ENCODE data around the gene PGAM1. TPM values are rescaled to one million over a fixed set of nuclear protein-coding genes. Genes with fewer than 3 reads are reported as not detected.

Gene PGAM1
- total and polyA plus RNA-seq, 7 donors = 36.2 to 186 (median 47.2) TPM

DNA sequence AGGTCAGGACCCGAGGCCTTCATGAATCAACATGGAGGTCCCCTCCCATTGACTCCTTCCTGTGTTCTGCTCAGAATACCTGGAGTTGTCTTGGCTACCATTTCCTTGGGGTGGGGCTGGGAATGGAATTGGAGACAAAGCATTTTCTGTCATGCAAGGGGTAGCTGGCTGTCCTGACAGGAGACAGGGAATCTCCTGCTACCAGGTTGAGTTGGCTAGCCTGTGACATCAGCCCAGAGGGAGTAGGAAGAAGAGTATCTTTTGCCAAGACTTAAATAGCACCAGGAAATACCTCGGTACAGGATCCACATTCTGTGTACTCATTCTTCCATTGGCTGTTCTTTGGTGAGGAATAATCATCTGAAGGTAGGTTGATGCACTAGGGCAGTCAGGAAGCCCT lies 24.8 kb downstream of the PGAM1 start:
- H3K9me3 ChIP-seq = no peaks in the 10 kb centered on the region
- DNase-seq (no peak), ATAC-seq (no peak)
- peaks cover 23% of the 10 kb centered on the region for H3K4me1 ChIP-seq
- no peaks in the 10 kb centered on the region for H3K27me3 ChIP-seq (ENCODE audit: insufficient read depth in 3 of 3, low read length in 2 of 3)
- intact Hi-C loops (cut with DNase I) = no loop called here
- no peak overlapping the region for H3K27ac ChIP-seq
- H3K4me3 ChIP-seq = no peak overlapping the region
- TF ChIP-seq, protein P1, sequence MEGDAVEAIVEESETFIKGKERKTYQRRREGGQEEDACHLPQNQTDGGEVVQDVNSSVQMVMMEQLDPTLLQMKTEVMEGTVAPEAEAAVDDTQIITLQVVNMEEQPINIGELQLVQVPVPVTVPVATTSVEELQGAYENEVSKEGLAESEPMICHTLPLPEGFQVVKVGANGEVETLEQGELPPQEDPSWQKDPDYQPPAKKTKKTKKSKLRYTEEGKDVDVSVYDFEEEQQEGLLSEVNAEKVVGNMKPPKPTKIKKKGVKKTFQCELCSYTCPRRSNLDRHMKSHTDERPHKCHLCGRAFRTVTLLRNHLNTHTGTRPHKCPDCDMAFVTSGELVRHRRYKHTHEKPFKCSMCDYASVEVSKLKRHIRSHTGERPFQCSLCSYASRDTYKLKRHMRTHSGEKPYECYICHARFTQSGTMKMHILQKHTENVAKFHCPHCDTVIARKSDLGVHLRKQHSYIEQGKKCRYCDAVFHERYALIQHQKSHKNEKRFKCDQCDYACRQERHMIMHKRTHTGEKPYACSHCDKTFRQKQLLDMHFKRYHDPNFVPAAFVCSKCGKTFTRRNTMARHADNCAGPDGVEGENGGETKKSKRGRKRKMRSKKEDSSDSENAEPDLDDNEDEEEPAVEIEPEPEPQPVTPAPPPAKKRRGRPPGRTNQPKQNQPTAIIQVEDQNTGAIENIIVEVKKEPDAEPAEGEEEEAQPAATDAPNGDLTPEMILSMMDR (IDR thresholded peaks at IDR 0.05) = no peak
- WGBS, 3 donors = 38 to 51% (median 47%) methylated on average over 2 of the region's 2 CpGs
- H3K36me3 ChIP-seq (ENCODE audit: insufficient read depth in 1 of 2, low read depth in 1 of 2) = peaks cover 3 to 35% of the 10 kb centered on the region in 2 donors

DNA sequence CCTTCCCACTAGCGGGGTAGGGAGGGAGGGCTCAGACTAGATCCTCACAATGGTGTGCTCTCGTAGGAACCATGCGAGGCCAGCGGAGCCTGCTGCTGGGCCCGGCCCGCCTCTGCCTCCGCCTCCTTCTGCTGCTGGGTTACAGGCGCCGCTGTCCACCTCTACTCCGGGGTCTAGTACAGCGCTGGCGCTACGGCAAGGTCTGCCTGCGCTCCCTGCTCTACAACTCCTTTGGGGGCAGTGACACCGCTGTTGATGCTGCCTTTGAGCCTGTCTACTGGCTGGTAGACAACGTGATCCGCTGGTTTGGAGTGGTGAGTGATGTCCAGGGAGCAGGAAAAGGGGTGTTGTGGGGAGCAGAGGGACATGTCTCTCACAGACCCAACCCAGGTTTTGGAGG lies 25.6 kb downstream of the PGAM1 start:
- intact Hi-C loops (cut with DNase I) = no loop called here
- Histone ChIP-seq H3K4me3 (no peak overlapping the region), H3K27ac (no peak overlapping the region), H3K9me3 (no peaks in the 10 kb centered on the region), H3K27me3 (ENCODE audit: insufficient read depth in 3 of 3, low read length in 2 of 3) (no peaks in the 10 kb centered on the region), H3K36me3 (ENCODE audit: insufficient read depth in 1 of 2, low read depth in 1 of 2) (peaks cover 3 to 43% of the 10 kb centered on the region in 2 donors), H3K4me1 (peaks cover 21% of the 10 kb centered on the region)
- 91 to 96% (median 95%) methylated on average over 14 to 17 of the region's 17 CpGs for WGBS, 3 donors
- DNase-seq = no peak
- peak in 2 of 4 donors; percentile 4 to 19 for ATAC-seq
- TF ChIP-seq, protein P1 (IDR thresholded peaks at IDR 0.05) = no peak

DNA sequence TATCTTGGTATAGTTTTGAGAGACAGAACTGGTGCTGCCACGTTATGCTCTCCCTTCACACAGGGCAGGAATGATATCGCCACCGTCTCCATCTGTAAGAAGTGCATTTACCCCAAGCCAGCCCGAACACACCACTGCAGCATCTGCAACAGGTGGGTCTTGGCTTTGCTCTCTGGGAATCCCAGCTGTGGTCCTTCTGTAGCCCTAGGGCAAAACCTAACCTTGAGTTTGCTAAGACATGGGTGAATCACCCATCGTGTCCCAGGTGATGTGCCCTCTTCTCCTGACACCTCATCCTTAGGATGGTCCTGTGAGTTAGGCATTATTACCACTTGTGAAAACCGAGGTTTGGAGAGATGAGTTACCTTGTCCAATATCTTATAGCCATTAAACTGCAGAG lies 26.4 kb downstream of the PGAM1 start:
- H3K27me3 ChIP-seq (ENCODE audit: insufficient read depth in 3 of 3, low read length in 2 of 3) = no peaks in the 10 kb centered on the region
- no peak for ATAC-seq
- no peak for DNase-seq
- intact Hi-C loops (cut with DNase I) = no loop called here
- 84 to 90% (median 84%) methylated on average over 6 of the region's 6 CpGs for WGBS, 3 donors
- TF ChIP-seq, protein P1 (IDR thresholded peaks at IDR 0.05) = no peak
- peaks cover 14% of the 10 kb centered on the region for H3K4me1 ChIP-seq
- H3K9me3 ChIP-seq = no peaks in the 10 kb centered on the region
- peaks cover 3 to 50% of the 10 kb centered on the region in 2 donors for H3K36me3 ChIP-seq (ENCODE audit: insufficient read depth in 1 of 2, low read depth in 1 of 2)
- H3K4me3 ChIP-seq = no peak overlapping the region
- H3K27ac ChIP-seq = no peak overlapping the region

DNA sequence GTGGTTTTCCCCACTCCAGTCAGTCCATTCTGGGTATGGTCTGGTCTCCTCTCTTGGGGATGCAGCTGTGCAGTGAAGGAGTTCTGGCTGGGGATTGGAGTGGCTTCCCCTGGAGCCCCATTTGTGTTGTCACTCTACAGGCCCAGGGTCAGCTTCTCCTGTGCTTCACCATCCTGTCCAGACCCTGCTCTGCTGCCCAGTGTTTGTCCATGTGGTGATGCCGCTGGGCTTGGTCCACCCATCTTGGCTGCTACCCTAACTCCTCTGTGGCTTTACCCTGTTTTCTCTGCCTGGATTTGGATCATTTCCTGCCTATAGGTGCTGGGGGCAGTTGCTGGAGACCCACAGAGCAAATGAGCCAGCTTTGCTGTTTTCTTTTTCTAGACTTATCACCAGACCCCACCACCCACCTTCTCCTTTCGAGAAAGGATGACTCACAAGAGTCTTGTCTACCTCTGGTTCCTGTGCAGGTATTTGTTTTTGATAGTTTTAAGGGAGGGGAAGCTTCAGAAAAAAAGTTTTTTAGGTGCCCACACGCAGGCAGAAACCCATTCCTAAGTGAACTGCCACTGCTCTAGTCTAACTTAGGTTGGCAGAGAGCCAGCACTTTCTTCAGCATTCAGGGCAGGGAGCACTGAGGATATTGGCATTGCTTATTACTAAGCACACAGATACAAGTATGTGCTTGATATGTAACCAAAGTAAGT lies 28.5 kb downstream of the PGAM1 start:
- intact Hi-C loops (cut with DNase I) = no loop called here

More for the DNA sequence above, 28.5 kb downstream of the PGAM1 start:
- H3K4me3 ChIP-seq = no peak overlapping the region
- peak in 2 of 4 donors; percentile 14 to 56 for ATAC-seq
- no peak for DNase-seq
- H3K27ac ChIP-seq = no peak overlapping the region
- H3K36me3 ChIP-seq (ENCODE audit: insufficient read depth in 1 of 2, low read depth in 1 of 2) = peaks cover 5 to 72% of the 10 kb centered on the region in 2 donors
- H3K9me3 ChIP-seq = no peaks in the 10 kb centered on the region
- WGBS, 3 donors = 62 to 78% (median 66%) methylated on average over 3 of the region's 3 CpGs
- TF ChIP-seq, protein P1 (IDR thresholded peaks at IDR 0.05) = no peak
- H3K4me1 ChIP-seq = peaks cover 7% of the 10 kb centered on the region
- no peaks in the 10 kb centered on the region for H3K27me3 ChIP-seq (ENCODE audit: insufficient read depth in 3 of 3, low read length in 2 of 3)
